Psoas muscle (tissue), 8 donors: ENCODE measurements around the gene HOXD1. TPM values are rescaled to one million over a fixed set of nuclear protein-coding genes. Genes with fewer than 3 reads are reported as not detected.
A peak's percentile ranks its signal among the peaks of the same experiment; 100 is the strongest.

Experiments
- ATAC-seq, 4 donors: fragments of 200-7000 bp; cut with Tn5 transposase; one replicate each; pipeline ENCODE4 v1.9.1; 2020; ENCODE audit warnings: moderate library complexity in 3 of 4, mild to moderate bottlenecking in 2 of 4
- DNase-seq, 2 donors: peaks; one replicate each; pipeline ENCODE4 v3.0.0-alpha.2; 2020
- H3K27ac ChIP-seq: fragments of 200-600 bp; one replicate; pipeline ENCODE4 v1.8.0; 2022
- H3K27me3 ChIP-seq, 3 donors: fragments of 200-600 bp in 1 of 3; one replicate each; pipeline versions ENCODE4 v1.6.1 to v1.8.0; 2013 to 2022; ENCODE audit warnings: low read length in 2 of 3, mild to moderate bottlenecking in 2 of 3, moderate library complexity in 1 of 3; ENCODE audit not compliant: insufficient read depth in 3 of 3
- H3K36me3 ChIP-seq, 2 donors: fragments of 200-600 bp in 1 of 2; one replicate each; pipeline versions ENCODE4 v1.6.1 to v1.8.0; 2013 to 2022; ENCODE audit warnings: low read depth in 1 of 2, mild to moderate bottlenecking in 1 of 2, moderate library complexity in 1 of 2; ENCODE audit not compliant: insufficient read depth in 1 of 2
- H3K4me1 ChIP-seq: fragments of 200-600 bp; one replicate; pipeline ENCODE4 v1.8.0; 2022
- H3K4me3 ChIP-seq: fragments of 200-600 bp; one replicate; pipeline ENCODE4 v1.8.0; 2022; ENCODE audit warnings: mild to moderate bottlenecking
- H3K9me3 ChIP-seq: fragments of 200-600 bp; one replicate; pipeline ENCODE4 v1.8.0; 2022
- WGBS, 3 donors: extraction: QIAGEN DNeasy Blood & Tissue Kit; methylation state at CpG; one replicate each; pipeline versions ENCODE4 v1.1.6 to v1.1.7; 2013; 5-methylcytosine and 5-hydroxymethylcytosine counted together
- intact Hi-C, 2 donors: fragments of 100-400 bp; cut with DNase I; formaldehyde crosslinking; loops; one replicate each; pipeline versions ENCODE4 v1.11.0 to v1.14.2; 2022
- polyA plus RNA-seq, 3 donors: library from polyadenylated mRNA; stranded (reverse); fragments of 200-250 nt; gene quantifications; one replicate each; pipeline ENCODE4 v1.2.3, GENCODE V29; 2013
- total RNA-seq, 4 donors: library from RNA; stranded (reverse); fragmentation: NEBNext Ultra II Directional in 2 of 4; extraction: Animal tissue kit (Norgen Biotek cat#: 25700) in 2 of 4; gene quantifications; one replicate each; pipeline versions ENCODE4 v1.2.1 to v1.2.4, GENCODE V29; 2021 to 2023
- TF ChIP-seq, protein P1 (sequence below): fragments of 200-600 bp; IDR thresholded peaks from one replicate; pipeline ENCODE4 v1.8.0; 2022; ENCODE audit warnings: antibody characterized with exemption
- donor health status: healthy with polysubstance abuse.
- donor health status: DM: no; HTN: no; CAD: no; lungs with moderate emphysema.
- donor health status: Bipolar disorder and iron deficiency.
- donor health status: healthy.
- donor health status: DM: yes; HTN: yes; CAD: no.
- donor health status: DM: no; HTN: no; CAD: no.
- donor health status: DM: no; HTN: no; CAD: no.
- donor health status: DM: yes; HTN: yes; CAD: no.

The HOXD1 gene
- total and polyA plus RNA-seq, 7 donors = 0.12 to 0.79 (median 0.16) TPM; not detected in 3

DNA sequence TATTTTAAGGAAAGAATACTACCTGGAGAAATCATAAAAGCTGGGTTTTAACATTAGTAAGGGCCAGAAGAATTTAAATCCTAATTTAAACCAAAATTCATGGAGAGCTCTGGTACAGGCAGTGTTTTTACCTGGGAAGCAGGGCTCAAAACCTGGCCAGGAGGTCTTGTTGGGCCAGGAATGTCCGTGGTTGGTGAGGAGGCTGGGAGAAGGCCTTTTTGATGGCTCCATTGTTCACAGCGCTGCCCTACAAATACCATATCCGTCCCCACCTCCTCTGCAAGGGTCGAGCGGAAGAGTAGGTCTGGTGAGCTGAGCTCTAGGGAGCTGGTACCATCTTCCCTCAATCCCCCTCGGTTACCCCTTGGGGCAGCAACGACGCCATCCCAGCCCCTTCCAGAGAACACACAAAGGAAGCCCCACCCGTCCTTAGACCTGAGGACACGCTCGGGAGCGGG is 10.9 kb upstream of the HOXD1 start:
- Histone ChIP-seq H3K4me3 (peak overlapping the region; percentile 70), H3K27ac (no peak overlapping the region), H3K9me3 (no peaks in the 10 kb centered on the region), H3K4me1 (no peaks in the 10 kb centered on the region), H3K27me3 (peaks cover 0 to 58% (median 7%) of the 10 kb centered on the region in 3 donors), H3K36me3 (no peaks in the 10 kb centered on the region)
- intact Hi-C loops = no loop called here
- ATAC-seq (peak in 3 of 4 donors; percentile 12 to 16 (median 13)), DNase-seq (no peak)
- WGBS, 3 donors = 22 to 37% (median 25%) methylated on average over 12 of the region's 12 CpGs
- TF ChIP-seq, protein P1, sequence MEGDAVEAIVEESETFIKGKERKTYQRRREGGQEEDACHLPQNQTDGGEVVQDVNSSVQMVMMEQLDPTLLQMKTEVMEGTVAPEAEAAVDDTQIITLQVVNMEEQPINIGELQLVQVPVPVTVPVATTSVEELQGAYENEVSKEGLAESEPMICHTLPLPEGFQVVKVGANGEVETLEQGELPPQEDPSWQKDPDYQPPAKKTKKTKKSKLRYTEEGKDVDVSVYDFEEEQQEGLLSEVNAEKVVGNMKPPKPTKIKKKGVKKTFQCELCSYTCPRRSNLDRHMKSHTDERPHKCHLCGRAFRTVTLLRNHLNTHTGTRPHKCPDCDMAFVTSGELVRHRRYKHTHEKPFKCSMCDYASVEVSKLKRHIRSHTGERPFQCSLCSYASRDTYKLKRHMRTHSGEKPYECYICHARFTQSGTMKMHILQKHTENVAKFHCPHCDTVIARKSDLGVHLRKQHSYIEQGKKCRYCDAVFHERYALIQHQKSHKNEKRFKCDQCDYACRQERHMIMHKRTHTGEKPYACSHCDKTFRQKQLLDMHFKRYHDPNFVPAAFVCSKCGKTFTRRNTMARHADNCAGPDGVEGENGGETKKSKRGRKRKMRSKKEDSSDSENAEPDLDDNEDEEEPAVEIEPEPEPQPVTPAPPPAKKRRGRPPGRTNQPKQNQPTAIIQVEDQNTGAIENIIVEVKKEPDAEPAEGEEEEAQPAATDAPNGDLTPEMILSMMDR = no peak

DNA sequence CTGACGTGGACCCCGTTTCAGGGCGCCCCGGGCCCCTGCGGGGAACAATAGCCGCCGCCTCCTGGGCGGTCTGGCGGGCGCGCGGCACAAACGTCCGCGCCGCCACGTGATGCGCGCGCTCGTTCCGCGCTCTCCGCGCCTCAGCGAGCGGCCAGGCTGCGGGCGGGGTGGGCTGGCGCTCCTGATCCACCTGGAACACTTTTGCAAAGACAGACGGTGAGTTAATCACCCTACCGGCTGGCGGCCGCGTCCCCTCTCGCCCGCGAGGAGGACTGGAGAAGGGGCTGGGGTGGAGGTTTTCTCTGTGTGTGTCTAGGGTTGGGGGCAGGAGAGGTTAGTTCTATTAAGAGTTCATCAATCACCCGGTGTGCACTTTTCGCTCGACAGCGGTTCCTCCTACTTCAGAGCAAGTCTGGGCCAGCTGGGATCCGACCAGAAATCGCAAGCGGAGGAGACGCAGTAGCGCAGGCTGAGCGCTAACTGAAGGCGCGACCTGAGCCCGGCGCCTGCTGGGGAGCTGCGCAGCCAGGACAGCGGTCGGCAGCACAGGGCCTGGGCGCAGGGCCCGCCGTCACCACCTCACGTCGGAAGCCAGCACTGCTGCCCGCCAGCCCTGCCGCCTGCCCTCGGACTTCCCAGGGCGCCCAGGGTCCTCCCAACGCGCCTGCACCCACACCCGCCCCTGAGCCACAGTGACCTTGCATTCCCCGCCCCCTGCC is 10.3 kb upstream of the HOXD1 start:
- no peaks in the 10 kb centered on the region for H3K4me1 ChIP-seq
- ATAC-seq = peak; percentile 55 to 68 (median 61)
- 3 to 4% (median 3%) methylated on average over 64 to 68 of the region's 68 CpGs for WGBS, 3 donors
- H3K27me3 ChIP-seq = peaks cover 0 to 52% (median 7%) of the 10 kb centered on the region in 3 donors
- DNase-seq = no peak
- TF ChIP-seq, protein P1 = no peak
- peak overlapping the region; percentile 70 for H3K4me3 ChIP-seq
- H3K36me3 ChIP-seq = no peaks in the 10 kb centered on the region
- H3K9me3 ChIP-seq = no peaks in the 10 kb centered on the region
- intact Hi-C loops = no loop called here
- H3K27ac ChIP-seq = peak overlapping the region; percentile 4

DNA sequence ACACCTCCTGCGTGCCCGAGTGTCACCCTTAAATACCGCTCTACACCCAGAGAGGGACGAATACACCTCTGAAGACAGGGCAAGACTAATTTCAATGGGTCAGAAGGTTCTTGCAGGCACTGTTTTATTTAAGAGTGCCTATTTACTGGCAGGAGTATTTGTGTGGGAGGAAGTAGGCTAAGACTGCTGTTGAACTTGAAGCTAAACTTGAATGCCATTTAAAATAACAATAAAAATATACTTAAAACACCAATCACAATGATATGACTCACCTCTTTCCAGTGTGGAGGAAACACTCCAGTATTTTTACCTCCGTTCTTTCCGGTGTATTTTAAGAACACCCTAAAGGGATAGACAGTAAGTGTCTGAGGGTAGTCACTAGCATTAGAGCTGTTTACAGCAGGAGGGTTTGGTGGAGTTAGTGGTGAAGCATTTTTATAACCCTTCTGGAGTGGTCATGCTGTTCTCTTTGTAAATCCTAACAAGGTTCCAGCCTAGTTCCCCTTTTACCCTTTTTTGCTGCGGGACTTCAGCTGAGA is 9.6 kb upstream of the HOXD1 start:
- TF ChIP-seq, protein P1 = no peak
- WGBS, 3 donors = 41 to 48% (median 43%) methylated on average over 7 of the region's 7 CpGs
- peaks cover 0 to 52% (median 7%) of the 10 kb centered on the region in 3 donors for H3K27me3 ChIP-seq
- ATAC-seq = no peak
- intact Hi-C loops = no loop called here
- no peak overlapping the region for H3K27ac ChIP-seq
- H3K9me3 ChIP-seq = no peaks in the 10 kb centered on the region
- no peaks in the 10 kb centered on the region for H3K4me1 ChIP-seq
- no peak for DNase-seq
- peak overlapping the region; percentile 70 for H3K4me3 ChIP-seq
- no peaks in the 10 kb centered on the region for H3K36me3 ChIP-seq

DNA sequence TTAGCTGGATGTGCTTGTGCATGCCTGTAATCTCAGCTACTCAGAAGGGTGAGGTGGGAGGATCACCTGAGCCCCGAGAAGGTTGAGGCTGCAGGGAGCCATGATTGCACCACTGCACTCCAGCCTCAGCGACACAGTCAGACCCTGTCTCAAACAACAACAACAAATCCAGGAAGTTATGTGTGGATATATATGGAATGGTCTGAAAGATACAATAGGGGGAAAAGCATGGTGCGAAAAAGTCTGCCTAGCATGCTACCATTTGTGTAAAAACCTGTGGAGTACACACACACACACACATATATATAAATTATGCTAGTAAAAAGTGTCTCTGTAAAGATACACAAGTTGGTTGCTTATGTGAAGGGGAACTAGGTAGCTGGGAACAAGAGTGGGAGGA is 6.9 kb upstream of the HOXD1 start:
- Histone ChIP-seq H3K4me1 (no peaks in the 10 kb centered on the region), H3K36me3 (no peaks in the 10 kb centered on the region), H3K27ac (no peak overlapping the region), H3K9me3 (no peaks in the 10 kb centered on the region), H3K4me3 (no peak overlapping the region), H3K27me3 (peaks cover 0 to 45% (median 5%) of the 10 kb centered on the region in 3 donors)
- WGBS, 3 donors = 86 to 88% (median 87%) methylated on average over 3 of the region's 3 CpGs
- TF ChIP-seq, protein P1 = no peak
- no peak for ATAC-seq
- intact Hi-C loops = no loop called here
- no peak for DNase-seq
